Muscle of back (tissue), 11 donors: ENCODE data around the gene PTPRZ1. TPM values are rescaled to one million over a fixed set of nuclear protein-coding genes. Genes with fewer than 3 reads are reported as not detected.

ENCODE experiments used
- DNase-seq, 3 donors: peaks; one replicate each; pipeline versions ENCODE4 v3.0.0 to v3.0.0-alpha.2; 2013
- polyA plus RNA-seq, 10 donors: library from polyadenylated mRNA; unstranded; fragments of 120-200 nt; gene quantifications; one replicate each; pipeline ENCODE4 v1.2.1, GENCODE V29; 2013; ENCODE audit not compliant: insufficient read length in 10 of 10

Gene PTPRZ1
- polyA plus RNA-seq, 10 donors: 3.6 to 19.8 (median 5.3) TPM

DNA sequence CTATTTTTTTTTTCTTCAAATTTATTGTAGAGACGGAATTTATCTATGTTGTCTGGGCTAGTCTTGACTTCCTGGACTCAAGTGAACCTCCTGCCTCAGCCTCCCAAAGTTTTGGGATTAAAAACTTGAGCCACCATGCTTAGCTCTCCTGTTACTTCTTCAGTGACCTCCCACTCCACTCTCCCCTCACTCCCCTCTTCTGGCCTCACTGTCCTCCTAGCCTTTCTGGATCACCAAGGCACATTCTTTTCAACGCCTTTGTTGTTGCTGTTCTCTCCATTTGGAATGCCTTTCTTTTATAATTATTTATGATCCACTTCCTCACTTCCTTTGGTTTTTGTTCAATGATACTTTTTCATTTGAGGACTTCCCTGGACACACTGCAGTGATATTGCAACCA lies 17.9 kb downstream of the PTPRZ1 start:
- no peak for DNase-seq

DNA sequence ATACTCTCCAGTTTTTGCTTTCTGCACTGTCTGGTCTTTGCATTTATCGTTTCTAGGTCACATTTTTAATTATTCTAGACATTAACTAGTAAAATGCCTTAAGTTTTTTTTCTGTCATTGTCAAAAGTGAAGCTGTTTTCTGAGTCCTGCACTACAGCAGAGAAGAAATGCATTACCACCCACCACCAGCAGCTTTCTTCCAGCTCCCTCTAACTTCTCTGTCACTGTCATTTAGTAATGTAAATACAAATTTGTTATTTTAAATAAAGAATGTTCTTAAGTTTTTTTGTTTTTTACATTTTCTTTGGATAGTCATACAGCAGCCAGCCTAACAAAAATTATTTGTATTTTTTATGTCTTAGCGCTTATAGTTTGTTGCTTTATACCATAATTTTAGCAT lies 18.8 kb downstream of the PTPRZ1 start:
- no peak for DNase-seq

DNA sequence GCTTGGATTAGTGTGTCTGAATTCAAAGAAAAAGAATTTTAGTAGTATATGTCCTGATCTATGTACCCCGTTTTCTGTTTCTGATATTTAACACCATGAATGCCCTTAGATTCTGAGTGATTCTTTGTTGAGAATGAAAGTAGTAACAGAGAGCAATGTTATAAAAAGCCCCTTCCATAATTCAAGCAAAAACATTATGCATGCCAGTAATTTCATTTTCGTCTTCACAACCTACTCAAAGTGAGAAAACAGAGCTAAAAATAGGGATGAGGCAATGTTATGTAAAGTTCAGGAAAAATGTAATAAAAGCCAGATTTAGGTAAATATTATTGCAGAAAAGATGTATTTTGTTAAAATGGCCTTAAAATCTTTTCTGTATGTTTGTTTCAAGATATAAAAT lies 28.1 kb downstream of the PTPRZ1 start:
- DNase-seq: peak in 1 of 3 donors; percentile 10

DNA sequence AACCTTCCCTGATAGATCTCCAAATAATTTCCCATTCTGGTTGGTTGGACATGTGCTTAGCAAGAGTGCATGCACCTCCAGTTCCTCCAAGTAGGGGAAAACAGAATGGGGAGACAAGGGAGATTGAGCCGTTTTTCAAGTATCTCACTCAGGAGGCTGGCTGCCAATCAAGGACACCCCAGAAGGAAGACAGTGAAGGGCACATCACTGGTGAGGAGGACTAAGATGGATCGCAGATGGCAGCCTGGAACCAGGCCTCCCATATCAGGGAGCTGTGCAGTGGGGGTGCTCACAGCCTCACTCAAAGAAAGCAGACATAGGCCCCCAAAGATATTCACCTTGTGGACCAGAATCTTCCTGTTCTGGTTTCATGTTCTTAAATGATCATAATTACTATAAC lies 31.2 kb downstream of the PTPRZ1 start:
- no peak for DNase-seq

DNA sequence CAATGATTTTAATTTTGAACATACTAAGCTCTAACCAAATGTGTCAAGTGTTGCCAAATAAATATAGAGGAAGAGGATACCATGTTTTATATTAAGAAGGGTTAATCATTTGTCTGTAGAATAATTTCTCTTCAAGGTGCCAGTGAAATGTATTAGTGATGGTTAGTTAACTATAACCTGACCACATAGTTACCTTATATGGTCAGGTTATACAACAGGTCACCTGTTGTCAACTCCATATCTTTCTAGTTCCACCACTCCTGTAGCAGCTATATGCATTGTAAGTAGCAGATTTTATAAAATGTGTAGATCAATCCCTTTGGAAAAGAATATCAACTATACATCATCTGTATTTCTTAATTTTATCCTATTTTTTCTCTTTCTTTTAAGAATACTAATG lies 35.1 kb downstream of the PTPRZ1 start:
- no peak for DNase-seq

DNA sequence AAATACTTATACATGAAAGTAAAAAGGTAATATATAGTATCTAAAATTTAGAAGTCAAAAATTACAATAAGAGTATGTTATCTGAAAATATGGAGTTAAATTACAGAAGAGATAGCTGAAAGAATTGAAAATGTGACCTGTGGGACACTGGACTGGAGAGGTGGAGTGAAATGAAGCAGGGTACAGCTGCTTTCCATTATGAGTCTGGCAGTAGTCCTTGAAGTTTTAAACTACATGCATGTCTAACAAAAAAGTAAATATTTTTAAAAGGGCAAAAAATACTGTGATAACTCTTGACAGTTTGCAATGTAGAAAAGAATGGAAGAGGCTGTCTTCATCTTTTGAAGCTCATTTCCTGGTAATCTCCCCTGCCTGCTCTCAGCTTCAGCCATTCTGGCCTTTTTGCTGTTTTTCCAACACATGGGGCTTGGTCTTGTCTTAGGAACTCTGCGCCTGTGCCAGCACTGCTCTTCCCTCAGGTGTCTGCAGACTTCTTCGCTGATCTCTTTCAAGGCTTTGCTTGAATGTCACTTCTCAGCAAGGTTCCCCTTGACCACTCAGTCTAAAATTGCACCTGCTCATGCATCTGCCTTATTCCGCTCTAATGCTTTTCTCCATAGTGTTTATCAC lies 36.9 kb downstream of the PTPRZ1 start:
- peak; percentile 7 to 55 (median 28) for DNase-seq

DNA sequence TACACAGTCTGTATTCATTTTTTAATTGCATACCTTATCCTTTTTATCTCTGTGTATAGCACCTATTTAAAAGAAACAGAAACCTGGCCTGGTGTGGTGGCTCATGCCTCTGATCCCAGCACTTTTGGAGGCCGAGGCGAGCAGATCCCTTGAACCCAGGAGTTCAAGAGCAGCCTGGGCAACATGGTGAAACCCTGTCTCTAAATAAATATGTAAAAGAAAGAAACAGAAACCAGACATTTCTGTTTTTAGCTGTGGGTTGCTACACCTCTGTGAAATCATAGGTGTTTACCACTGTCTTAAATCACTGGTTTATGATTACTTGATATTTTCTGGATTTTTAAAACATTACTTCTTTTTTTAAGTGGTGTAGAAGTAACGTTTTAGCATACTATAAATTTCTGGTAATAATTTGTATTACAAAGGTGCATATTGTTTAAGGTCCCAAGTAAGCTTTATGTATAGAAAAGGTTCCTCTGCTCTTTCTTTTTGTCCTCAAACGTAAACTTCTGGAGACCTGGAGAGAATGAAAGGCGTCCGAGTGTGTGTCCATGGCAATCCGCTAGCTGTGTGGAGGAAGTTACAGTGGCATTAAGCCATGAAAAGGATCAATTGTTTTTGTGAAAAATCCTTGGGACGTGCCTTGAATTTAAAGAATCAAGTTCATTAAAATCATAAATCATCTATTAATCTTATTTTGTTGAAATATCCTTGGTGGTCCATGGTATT lies 41.1 kb downstream of the PTPRZ1 start:
- no peak for DNase-seq

DNA sequence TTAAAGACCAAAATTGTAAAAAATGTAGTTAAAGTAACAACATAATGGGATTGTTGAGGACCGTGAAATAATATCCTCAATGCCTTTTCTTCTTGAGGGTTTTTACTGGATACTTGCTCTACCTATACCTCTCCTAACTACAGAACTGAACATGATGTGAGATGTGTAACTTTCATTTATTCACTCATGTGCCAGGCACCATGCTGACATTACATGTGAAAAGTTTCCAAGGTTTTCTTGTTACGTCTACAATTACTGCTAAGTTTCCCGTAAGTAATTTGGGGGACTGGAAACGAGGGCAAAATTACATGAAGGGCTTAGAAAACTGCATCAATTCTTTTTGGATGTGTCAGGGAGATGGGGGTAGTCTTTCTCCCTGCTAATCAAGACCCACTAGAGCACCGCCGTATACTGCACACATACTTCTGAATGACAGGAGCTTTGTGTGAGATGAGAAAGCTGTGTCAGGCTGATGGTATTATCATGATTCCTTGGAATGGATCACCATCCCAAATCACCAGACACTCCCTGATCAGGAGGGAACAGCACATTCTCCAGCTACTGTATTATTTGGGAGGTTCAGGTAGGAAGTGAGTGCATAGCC lies 41.8 kb downstream of the PTPRZ1 start:
- DNase-seq: no peak

DNA sequence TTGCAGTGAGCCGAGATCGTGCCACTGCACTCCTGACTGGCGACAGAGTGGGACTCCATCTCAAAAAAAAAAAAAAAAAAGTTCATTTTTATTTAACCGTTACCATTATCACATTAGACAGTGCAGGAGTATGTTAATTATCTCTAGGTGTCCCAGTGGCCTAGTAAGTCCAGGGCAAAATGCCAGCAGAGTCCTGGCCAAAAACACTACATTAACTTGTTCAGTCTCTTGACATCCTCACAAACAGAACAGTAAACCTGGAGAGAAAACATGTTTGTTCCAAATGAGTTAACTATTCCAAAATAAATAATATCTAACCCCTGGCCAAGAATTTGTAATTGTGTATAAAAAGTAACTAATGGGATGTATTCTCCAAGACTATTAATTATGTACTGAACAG lies 43.2 kb downstream of the PTPRZ1 start:
- DNase-seq: no peak

DNA sequence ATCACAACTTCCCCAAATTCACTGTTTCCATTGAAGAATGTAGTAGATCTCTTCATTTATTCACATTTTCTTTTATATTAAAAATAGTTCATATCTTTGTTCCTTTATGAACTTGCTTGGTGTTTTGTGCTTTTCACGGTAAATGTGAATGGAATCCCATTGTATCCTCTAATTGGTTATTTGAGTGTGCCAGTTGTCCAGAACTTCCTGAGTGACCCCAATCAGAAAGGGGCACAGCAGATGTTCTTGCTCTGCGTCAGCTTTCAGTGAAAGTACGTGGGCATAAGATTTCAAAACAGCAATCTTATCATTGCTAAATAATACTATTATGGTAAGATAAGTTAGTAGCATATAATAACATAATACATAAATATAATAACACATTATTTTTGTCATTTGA lies 47.0 kb downstream of the PTPRZ1 start:
- DNase-seq: no peak

DNA sequence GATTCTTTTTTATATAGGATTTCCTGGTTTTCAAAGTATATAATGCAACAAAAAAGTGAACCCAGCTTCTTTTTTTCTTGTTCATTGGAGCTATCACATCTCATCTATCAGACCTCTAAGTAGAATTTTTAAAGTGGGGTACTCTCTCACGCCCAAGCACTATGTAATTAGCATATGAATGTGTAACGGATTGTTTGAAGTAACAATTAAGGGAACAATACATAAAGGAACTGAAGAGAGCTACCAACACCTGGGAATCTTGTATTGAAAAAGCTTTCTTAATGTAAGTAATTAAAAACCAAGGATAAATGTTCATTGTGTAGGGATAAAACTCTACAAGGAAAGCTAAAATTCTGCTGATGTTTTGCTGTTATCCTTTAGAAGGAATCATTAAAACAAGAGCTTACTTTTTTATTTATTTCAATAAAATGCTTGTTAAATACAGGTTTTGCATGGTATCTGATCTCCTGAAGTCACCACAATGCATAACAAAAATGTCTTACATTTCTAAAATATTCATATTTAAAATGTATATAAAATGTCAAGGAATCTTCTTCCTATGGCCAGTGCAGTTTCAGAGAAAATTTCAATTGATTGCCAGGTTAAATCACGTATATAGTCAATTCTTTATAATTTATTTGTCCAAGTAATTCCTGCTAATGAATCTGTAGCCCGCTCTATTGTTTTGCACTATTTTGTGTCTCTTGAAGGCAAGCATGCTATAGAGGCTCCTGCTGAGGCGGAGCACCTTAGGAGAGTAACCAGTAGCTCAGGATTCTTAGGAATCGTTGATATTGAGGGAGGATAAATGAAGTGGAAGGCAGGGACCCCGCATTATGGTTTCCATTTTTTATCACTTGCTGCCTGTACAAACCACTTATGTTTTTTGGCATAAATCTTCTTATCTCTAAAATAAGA lies 51.6 kb downstream of the PTPRZ1 start:
- no peak for DNase-seq

DNA sequence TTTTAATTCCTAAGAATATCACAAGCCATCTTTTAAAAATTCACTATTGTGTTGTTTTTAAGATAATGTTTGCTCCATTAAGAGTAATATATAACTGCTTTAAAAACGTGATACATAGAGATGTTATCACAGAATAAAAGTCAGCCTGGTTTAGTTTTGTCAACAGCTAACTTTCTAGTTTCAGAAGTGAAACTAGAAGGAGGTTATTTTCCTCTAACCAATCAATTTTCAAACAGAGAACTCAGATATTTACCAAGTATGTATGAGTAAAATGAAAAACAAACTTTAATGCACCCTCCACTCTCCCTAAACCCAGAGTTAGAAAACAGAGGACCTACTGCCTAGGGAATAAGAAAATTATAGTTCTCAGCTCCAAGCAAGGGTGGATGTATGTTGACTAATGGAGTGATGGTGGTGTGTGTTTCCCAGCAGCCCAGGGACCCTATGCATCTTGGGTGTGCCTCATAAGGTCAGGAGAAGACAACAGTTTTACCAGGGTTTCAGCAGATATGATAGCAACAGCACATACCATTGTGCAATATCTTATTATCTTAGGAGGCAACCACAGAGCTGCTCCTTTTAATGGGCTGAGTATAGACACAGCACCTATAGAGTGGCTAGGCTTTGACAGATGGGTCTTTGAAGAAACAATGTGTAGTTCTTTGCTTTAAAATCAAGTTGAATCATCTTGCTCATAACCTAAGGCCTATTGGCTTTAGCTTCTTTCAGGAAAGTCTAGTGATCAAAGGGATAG lies 58.4 kb downstream of the PTPRZ1 start:
- DNase-seq: no peak

DNA sequence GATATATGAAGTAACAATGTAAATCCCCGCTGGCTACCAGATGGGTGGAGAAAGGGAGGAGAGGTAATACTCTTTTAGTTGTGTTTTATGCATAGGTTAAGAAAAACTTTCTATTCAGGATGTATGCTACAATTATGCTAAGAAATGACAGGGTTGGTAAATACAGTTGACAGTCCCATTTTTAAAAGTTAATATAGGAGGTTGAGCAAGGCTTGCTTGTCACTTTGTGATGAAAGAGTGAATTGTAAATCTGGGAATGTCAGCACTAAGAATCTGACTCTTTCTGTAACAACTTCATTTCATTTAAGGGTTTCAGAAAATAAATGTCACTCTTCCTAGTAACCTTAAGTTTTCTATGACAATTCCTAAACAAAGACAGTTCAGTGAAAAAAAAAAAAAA lies 59.8 kb downstream of the PTPRZ1 start:
- DNase-seq: no peak

DNA sequence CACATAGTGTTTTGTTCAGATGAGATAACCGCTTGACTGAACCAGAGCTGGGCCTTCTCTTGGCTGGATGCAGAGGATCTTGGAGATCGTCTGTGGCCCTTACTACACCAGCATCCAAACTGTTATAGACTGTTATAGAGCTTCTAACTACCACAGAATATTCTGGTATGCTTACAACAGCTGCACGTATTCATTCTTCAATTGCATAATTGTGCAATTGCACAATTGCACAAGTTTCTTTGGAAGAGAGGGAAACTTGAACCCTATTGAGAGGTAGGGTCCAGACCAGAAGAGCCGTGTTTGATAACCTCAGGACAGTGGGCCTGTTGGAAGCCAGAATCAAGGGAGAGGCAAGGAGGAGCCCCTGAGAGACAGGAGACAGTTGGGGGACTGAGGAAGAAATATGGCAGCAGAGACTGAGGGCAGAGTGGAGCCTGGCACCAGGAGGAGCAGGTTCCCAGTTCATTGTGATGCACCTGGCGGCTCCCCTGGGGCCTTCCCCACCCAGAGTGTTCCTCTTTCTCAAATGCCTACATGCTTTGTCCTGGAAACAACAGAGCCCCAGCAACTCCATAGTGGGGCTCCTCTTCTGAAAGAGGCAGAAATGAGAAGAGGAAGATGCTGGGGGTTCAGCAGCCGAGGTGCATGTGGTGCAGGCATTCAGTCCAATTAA lies 64.1 kb downstream of the PTPRZ1 start:
- no peak for DNase-seq

DNA sequence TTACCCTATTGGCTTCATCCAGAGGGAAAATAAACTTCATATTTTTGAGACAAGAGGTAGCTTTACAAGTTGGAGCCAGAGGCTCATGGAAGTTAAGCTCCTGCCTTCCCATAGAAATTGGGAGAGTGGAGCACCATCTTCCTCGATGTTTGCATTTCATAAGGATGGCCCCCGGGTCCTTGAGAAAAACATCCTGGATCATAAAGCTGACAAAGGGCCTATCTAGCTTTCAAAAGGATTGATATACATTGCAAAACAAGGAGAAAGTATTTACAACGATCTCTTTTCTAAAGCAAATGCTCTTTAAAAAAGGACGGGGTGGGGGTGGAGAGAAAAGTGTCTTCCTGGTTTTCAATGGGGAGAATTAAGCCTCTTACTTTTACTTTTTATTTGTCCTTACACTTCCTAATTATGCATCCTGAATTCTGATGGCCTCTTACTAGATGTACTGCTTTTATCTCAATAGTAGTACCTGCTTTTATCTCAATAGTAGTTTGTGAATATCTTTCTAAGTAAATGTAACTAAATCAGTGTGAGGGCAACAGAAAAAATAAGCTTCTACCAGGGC lies 65.6 kb downstream of the PTPRZ1 start:
- no peak for DNase-seq

DNA sequence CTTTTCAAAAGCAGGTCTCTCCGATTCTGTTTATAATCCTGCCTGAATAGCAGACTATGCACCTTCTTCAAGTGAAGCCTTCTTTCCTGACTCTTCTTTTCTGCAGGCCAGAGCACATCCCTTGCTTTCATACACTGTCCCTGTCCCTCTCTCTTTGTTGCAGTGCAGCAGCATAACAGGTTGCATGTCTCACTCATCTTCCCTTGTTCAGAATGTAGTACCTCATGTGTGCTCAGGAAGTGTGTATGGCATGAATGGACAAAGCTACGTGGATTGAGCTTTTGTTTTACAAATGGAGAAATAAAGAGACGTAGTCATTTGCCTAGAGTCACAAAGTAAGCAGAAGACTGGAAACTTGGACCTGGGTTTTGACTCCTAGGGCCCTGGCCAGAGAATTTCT lies 68.0 kb downstream of the PTPRZ1 start:
- no peak for DNase-seq

DNA sequence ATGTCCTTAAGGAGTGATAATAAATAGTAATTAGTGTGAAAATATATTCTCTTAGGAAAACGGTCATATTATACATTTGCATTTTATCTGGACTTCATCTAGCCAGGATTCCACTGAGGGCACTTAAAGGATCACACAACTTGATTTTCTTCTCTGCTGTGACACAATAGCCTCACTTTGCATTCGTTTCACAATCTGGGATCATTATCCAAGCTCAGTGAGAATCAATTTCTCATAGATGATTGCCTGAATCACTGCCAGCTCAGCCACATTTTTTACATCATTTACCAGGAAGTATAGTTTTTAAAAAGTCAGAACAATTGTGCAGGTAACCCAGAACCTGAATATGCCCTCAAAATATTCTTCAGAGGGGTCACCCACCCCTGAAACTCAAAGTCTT lies 68.9 kb downstream of the PTPRZ1 start:
- DNase-seq: no peak

DNA sequence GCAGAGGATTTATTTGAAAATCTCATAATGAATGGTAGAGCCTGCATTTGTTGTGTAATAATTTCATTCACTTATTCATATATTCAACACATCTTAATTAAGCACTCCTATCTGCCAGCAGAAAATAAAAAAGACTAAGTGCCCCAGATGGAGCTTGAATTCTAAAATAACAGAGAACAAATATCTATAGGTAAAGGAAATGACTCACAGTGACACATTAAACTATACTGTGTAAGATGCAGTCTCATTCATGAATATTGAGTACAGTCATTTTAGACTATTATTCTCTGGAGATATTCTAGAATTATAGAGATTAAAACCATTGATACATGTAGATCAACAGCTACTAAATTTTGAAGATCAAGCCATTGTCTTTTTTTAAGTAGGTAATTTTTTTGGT lies 72.1 kb downstream of the PTPRZ1 start:
- DNase-seq: no peak

DNA sequence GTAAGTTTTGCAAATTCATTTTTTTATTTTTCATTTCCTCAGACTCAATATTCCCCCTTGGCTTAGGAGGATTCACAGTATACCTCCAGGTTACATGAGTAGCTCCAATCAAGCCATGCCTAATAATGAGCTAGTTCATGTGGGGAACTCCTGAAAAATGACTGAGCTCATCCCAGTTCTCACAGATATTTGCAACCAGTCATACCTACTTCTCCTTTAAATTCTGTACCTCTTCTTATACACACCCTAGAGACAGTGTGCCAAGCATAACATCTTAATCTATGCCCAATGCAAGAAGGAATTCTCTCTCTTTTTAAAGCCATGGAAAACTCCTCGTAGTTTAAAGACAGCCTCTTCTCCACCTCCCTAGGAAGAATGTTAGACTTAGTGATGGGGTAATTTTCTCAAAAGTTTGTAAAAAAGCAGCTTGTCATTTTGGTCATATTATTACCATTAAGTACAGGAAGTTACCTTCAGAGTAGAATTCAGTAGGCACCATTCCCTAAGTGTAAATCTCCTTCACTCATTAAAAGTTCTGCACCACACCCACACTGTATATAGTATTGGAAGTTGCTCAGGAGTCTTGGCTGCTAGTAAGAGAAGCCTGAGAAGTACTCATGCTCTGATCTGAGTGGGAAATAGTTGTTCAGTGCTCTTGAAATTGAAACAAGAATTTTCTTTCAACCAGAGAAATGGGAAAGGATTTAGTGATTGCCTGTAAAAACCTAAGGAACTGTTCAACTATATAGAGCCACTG lies 72.7 kb downstream of the PTPRZ1 start:
- no peak for DNase-seq

DNA sequence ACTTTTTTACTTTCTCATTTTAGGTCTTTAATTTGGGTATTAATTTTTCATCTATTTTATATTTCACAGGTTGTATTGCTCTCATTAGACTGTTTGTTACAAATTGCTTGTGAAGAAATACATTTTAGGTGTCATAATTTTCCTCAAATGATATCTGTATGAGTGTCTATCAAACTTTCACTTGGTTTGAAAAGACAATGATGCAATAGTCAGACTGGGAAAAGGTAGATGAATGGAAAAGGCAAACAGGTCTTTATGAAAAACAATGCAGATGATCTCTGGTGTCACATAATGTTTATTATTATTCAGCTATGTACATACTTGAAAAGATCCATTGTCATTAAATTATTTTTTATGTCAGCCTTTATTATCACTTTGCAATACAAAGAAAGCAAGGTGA lies 80.2 kb downstream of the PTPRZ1 start:
- no peak for DNase-seq
